SU-DHL-6 (cell line): ENCODE measurements around the gene SH3GLB1.

ENCODE experiments used
- H2AFZ ChIP-seq: fragments of 200-600 bp; sonication (generic); 2 replicates; pipeline ENCODE4 v1.6.1; 2014; ENCODE audit warnings: low read depth, mild to moderate bottlenecking, moderate library complexity, mixed read lengths, antibody characterized with exemption, low read length; ENCODE audit not compliant: severe bottlenecking
- H3F3A ChIP-seq: fragments of 200-600 bp; shearing (Covaris generic); 2 replicates; pipeline ENCODE4 v1.6.0; 2016; ENCODE audit warnings: antibody characterized with exemption, mild to moderate bottlenecking; ENCODE audit not compliant: insufficient read depth
- H3K27ac ChIP-seq: fragments of 200-600 bp; sonication (generic); 2 replicates; pipeline ENCODE4 v1.5.1; 2016; ENCODE audit warnings: low read depth, mild to moderate bottlenecking, low read length, moderate library complexity, mixed read lengths
- H3K27me3 ChIP-seq: fragments of 200-600 bp; sonication (generic), shearing (Covaris generic); 2 replicates; pipeline ENCODE4 v1.6.0; 2014; ENCODE audit warnings: mild to moderate bottlenecking, low read length
- H3K36me3 ChIP-seq: fragments of 200-600 bp; sonication (generic); 2 replicates; pipeline ENCODE4 v1.6.1; 2014; ENCODE audit warnings: mild to moderate bottlenecking, low read length, mixed read lengths
- H3K4me2 ChIP-seq: fragments of 300-600, 200-600 bp; shearing (Covaris generic), sonication (generic); 2 replicates; pipeline ENCODE4 v1.6.0; 2014; ENCODE audit warnings: low read length, low read depth, mild to moderate bottlenecking; ENCODE audit not compliant: poor library complexity, severe bottlenecking
- H3K4me3 ChIP-seq: fragments of 200-600 bp; sonication (generic); 2 replicates; pipeline ENCODE4 v1.5.1; 2014; ENCODE audit warnings: antibody characterized with exemption, low read length, mild to moderate bottlenecking, mixed read lengths; ENCODE audit not compliant: insufficient read depth, poor library complexity, severe bottlenecking
- H3K79me2 ChIP-seq: fragments of 200-600 bp; sonication (generic); 2 replicates; pipeline ENCODE4 v1.6.1; 2014; ENCODE audit warnings: mild to moderate bottlenecking, low read length, moderate library complexity; ENCODE audit not compliant: insufficient read depth
- H3K9ac ChIP-seq: fragments of 200-600 bp; sonication (generic); 2 replicates; pipeline ENCODE4 v1.7.0; 2014; ENCODE audit warnings: mild to moderate bottlenecking, low read length
- H3K9me2 ChIP-seq: fragments of 200-600 bp; sonication (generic); replicated peaks from 2 replicates; pipeline ENCODE4 v1.6.1; 2014; ENCODE audit warnings: low read length; ENCODE audit not compliant: insufficient read depth
- H3K9me3 ChIP-seq: fragments of 200-600 bp; sonication (generic); 2 replicates; pipeline ENCODE4 v1.6.1; 2014; ENCODE audit warnings: low read length, mixed read lengths; ENCODE audit not compliant: insufficient read depth
- H4K20me1 ChIP-seq: fragments of 200-600 bp; sonication (generic); 2 replicates; pipeline ENCODE4 v1.6.1; 2014; ENCODE audit warnings: low read depth, mild to moderate bottlenecking, antibody characterized with exemption, low read length, moderate library complexity, mixed read lengths
- EZH2phosphoT487 ChIP-seq: fragments of 200-600 bp; sonication (generic), shearing (Covaris generic); conservative IDR thresholded peaks from 2 replicates; pipeline ENCODE4 v1.6.1; 2018; ENCODE audit warnings: mild to moderate bottlenecking, antibody characterized with exemption, low read length, moderate library complexity, mixed read lengths
- TF ChIP-seq, protein P1 (sequence below): fragments of 200-600 bp; sonication (generic); IDR thresholded peaks from one replicate; pipeline ENCODE4 v1.5.1; 2017; ENCODE audit warnings: antibody characterized with exemption, mild to moderate bottlenecking, low read length, moderate library complexity; ENCODE audit not compliant: insufficient read depth, poor library complexity, severe bottlenecking

The SH3GLB1 gene

DNA sequence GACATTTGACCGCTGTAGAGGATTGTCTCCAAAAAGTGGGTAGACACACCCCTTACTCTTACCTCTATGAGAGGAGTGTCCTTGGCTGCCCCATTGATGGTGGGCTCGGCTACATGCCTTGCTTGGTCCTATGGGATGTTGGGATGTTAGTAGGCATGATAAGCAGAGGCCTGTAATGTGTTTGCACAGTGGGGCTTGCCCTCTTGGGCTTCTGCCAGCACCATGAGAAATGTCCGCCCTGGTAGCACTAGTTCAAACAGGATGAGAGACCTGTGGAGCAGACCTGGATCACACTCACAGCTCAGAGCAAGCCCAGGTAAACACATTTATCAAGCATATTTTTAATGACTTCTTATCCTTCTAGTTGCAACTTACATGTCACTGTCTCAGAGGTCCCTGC, 54.2 kb downstream of the SH3GLB1 start:
- Histone ChIP-seq H3K27ac (no peak overlapping the region), H4K20me1 (no peaks in the 10 kb centered on the region), H3K9me3 (no peaks in the 10 kb centered on the region), H3K36me3 (no peaks in the 10 kb centered on the region), H3K4me2 (no peak overlapping the region), H3K9me2 (no peaks in the 10 kb centered on the region), H3K4me3 (no peak overlapping the region), H3K79me2 (no peaks in the 10 kb centered on the region), H2AFZ (no peak overlapping the region), H3K9ac (no peak overlapping the region), H3F3A (peaks cover 9% of the 10 kb centered on the region; the same call in 1 of the 2 replicates), H3K27me3 (no peaks in the 10 kb centered on the region)
- no peak for TF ChIP-seq EZH2phosphoT487
- TF ChIP-seq, protein P1, sequence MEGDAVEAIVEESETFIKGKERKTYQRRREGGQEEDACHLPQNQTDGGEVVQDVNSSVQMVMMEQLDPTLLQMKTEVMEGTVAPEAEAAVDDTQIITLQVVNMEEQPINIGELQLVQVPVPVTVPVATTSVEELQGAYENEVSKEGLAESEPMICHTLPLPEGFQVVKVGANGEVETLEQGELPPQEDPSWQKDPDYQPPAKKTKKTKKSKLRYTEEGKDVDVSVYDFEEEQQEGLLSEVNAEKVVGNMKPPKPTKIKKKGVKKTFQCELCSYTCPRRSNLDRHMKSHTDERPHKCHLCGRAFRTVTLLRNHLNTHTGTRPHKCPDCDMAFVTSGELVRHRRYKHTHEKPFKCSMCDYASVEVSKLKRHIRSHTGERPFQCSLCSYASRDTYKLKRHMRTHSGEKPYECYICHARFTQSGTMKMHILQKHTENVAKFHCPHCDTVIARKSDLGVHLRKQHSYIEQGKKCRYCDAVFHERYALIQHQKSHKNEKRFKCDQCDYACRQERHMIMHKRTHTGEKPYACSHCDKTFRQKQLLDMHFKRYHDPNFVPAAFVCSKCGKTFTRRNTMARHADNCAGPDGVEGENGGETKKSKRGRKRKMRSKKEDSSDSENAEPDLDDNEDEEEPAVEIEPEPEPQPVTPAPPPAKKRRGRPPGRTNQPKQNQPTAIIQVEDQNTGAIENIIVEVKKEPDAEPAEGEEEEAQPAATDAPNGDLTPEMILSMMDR, result no peak

DNA sequence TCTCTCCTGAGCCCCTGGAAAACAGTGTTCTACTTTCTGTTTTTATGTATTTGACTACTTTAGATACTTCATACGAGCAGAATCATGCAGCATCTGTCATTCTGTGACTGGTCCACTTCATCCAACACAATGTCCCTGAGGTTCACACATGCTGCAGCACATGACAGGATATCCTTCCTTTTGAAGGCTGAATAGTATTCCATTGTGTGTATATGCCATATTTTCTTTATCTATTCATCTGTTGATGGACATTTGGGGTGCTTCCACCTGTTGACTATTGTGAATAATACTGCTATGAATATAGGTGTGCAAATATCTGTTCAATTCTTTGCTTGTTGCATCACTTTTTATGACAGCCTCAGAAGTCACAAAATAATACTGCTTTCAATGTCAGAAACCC, 55.8 kb downstream of the SH3GLB1 start:
- Histone ChIP-seq H3K36me3 (no peaks in the 10 kb centered on the region), H4K20me1 (no peaks in the 10 kb centered on the region), H3K27me3 (no peaks in the 10 kb centered on the region), H3F3A (peaks cover 9% of the 10 kb centered on the region; the same call in 1 of the 2 replicates), H3K4me3 (no peak overlapping the region), H3K79me2 (no peaks in the 10 kb centered on the region), H3K4me2 (no peak overlapping the region), H3K9me3 (no peaks in the 10 kb centered on the region), H2AFZ (no peak overlapping the region), H3K9me2 (no peaks in the 10 kb centered on the region), H3K27ac (no peak overlapping the region), H3K9ac (no peak overlapping the region)
- TF ChIP-seq EZH2phosphoT487, result no peak
- TF ChIP-seq, protein P1, result no peak

DNA sequence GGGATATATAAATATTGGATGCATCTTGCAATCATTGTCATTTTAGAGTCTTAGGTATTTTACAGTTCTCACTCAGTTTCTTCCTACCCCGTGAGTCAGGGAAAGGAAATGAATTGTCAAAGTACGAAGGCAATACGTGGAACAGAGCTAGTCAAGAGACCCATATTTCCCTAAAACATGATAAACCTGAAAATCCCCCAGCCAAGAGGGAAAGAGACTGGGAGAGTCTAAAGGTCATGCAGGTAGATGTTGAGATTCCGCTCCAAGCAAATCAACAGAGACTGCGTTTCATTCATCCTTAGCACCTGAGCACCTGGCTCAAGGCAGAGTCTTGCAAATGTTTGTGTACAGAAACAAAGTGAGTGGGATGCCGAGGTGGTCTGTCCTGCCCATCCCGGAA, 58.0 kb downstream of the SH3GLB1 start:
- TF ChIP-seq, protein P1, result no peak
- TF ChIP-seq EZH2phosphoT487, result no peak
- no peaks in the 10 kb centered on the region for H4K20me1 ChIP-seq
- H3K9ac ChIP-seq, result no peak overlapping the region
- H3K4me2 ChIP-seq, result no peak overlapping the region
- H3K9me3 ChIP-seq, result no peaks in the 10 kb centered on the region
- no peak overlapping the region for H2AFZ ChIP-seq
- no peaks in the 10 kb centered on the region for H3K79me2 ChIP-seq
- no peaks in the 10 kb centered on the region for H3F3A ChIP-seq
- no peaks in the 10 kb centered on the region for H3K27me3 ChIP-seq
- H3K9me2 ChIP-seq, result no peaks in the 10 kb centered on the region
- no peak overlapping the region for H3K4me3 ChIP-seq
- H3K27ac ChIP-seq, result no peak overlapping the region
- H3K36me3 ChIP-seq, result no peaks in the 10 kb centered on the region
